ENCODE data around the gene HPS6.
"Not testable (repeated sequence)": the region's sequence is repeated elsewhere in the genome, so short reads cannot be mapped to it uniquely, and the experiment has no call there.

The HPS6 gene

GRCh38 chr10:102064868-102065560, at the start of gene HPS6:
Gene HPS6, plus strand, starts transcription at chr10:102065349. Its CDS starts 126 bp downstream, at chr10:102065475.
- DNase-seq = peak; percentile 94

- no peak for DNase-seq
These were observed 48.7 kb upstream of the HPS6 start for GRCh38 chr10:102016416-102016815.

- DNase-seq = no peak
These were observed 47.9 kb upstream of the HPS6 start for GRCh38 chr10:102017295-102017694.

GRCh38 chr10:102020938-102021337, 44.2 kb upstream of the HPS6 start:
- peak; percentile 20 for DNase-seq

GRCh38 chr10:102024799-102025198, 40.4 kb upstream of the HPS6 start:
- DNase-seq = no peak

GRCh38 chr10:102027261-102027660, 37.9 kb upstream of the HPS6 start:
- DNase-seq = no peak

- no peak for DNase-seq
These were observed 31.4 kb upstream of the HPS6 start for GRCh38 chr10:102033787-102034186.

- not testable (repeated sequence) for DNase-seq
These were observed 29.3 kb upstream of the HPS6 start for GRCh38 chr10:102035807-102036206.

- DNase-seq = no peak
These were observed 26.7 kb upstream of the HPS6 start for GRCh38 chr10:102038410-102038809.

GRCh38 chr10:102040305-102041050, 24.7 kb upstream of the HPS6 start:
- DNase-seq = no peak

- DNase-seq = no peak
These were observed 19.9 kb upstream of the HPS6 start for GRCh38 chr10:102045292-102045691.

- DNase-seq = no peak
These were observed 19.1 kb upstream of the HPS6 start for GRCh38 chr10:102046095-102046494.

GRCh38 chr10:102054881-102055646, 10.1 kb upstream of the HPS6 start:
- DNase-seq = not testable (repeated sequence)

- peak; percentile 97 for DNase-seq
These were observed 9.3 kb upstream of the HPS6 start, which contains the start of gene ARMH3 for GRCh38 chr10:102055647-102056419. Gene ARMH3, minus strand, starts transcription at chr10:102056173. Its CDS starts 16,059 bp downstream, at chr10:102040114.

- no peak for DNase-seq
These were observed 5.2 kb upstream of the HPS6 start for GRCh38 chr10:102059987-102060386.

- DNase-seq = no peak
These were observed 664 bp upstream of the HPS6 start for GRCh38 chr10:102064503-102064867.

GRCh38 chr10:102065561-102066398, 631 bp downstream of the HPS6 start:
- peak; percentile 26 for DNase-seq

GRCh38 chr10:102066399-102067088, 1.4 kb downstream of the HPS6 start:
- no peak for DNase-seq

- DNase-seq = no peak
These were observed 2.2 kb downstream of the HPS6 start for GRCh38 chr10:102067091-102067916.

- no peak for DNase-seq
These were observed 3.1 kb downstream of the HPS6 start for GRCh38 chr10:102068216-102068615.

All from activated CD4-positive, alpha-beta T cell treated with anti-CD3 and anti-CD28 coated beads, Interleukin-2, Interleukin-6, amounts not matched to agents 100 ng/mL and 50 ng/mL, durations not matched to agents 16 hours and 8 hours (primary cell).